ENCODE results near the gene SHB. TPM values are rescaled to one million over a fixed set of nuclear protein-coding genes. Genes with fewer than 3 reads are reported as not detected.

The SHB gene
- total RNA-seq, 2 experiments from 2014 or later, result 1.1 to 1.2 TPM

DNA sequence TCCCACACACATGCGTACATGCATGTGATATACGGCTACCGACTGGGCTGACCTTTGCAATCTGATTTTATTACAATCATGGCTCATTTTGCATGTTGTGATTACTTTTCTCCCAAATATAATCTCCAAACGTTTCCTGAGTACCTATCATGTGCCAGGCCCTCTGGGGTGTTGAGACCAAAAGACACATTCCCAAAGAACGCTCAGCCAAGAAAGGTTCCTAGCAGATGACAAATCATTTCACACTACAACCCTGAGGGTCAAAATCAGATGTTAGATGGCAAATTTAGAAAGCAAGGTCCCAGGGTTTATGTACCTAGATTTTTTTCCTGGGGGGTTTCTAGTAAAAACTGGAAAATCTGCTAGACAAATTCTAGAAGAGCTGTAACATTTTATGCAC, 132.7 kb downstream of the SHB start:
- no peak for DNase-seq
- Mint-ChIP-seq H3K27me3 (no peaks in the 10 kb centered on the region), H3K27ac (no peak overlapping the region), H3K4me3 (no peak overlapping the region), H3K9me3 (no peaks in the 10 kb centered on the region), H3K4me1 (ENCODE audit: low read depth) (no peaks in the 10 kb centered on the region), H3K36me3 (ENCODE audit: low read depth) (no peaks in the 10 kb centered on the region)
- intact Hi-C loops (cut with DNase I, micrococcal nuclease), result loop anchor here in 1 of 2 experiments (10.0 kb wide), 1 partner anchor 62 kb away; no protein-coding TSS in a partner anchor
- Histone ChIP-seq H3K4me1 (ENCODE audit: insufficient read depth, low read length) (no peaks in the 10 kb centered on the region), H3K4me3 (ENCODE audit: low read length) (no peak overlapping the region), H3K36me3 (ENCODE audit: insufficient read depth, low read length) (no peaks in the 10 kb centered on the region), H3K27me3 (ENCODE audit: control insufficient read depth in 1 of 2, insufficient read depth in 2 of 2, low read length in 2 of 2) (no peaks in the 10 kb centered on the region), H3K9me3 (ENCODE audit: control insufficient read depth in 1 of 2, insufficient read depth in 1 of 2, low read length in 2 of 2) (no peaks in the 10 kb centered on the region), H3K27ac (ENCODE audit: low read depth in 1 of 2, low read length in 2 of 2) (no peak overlapping the region)
- CTCF ChIA-PET, result no interaction called here
- TF ChIP-seq, protein P1, sequence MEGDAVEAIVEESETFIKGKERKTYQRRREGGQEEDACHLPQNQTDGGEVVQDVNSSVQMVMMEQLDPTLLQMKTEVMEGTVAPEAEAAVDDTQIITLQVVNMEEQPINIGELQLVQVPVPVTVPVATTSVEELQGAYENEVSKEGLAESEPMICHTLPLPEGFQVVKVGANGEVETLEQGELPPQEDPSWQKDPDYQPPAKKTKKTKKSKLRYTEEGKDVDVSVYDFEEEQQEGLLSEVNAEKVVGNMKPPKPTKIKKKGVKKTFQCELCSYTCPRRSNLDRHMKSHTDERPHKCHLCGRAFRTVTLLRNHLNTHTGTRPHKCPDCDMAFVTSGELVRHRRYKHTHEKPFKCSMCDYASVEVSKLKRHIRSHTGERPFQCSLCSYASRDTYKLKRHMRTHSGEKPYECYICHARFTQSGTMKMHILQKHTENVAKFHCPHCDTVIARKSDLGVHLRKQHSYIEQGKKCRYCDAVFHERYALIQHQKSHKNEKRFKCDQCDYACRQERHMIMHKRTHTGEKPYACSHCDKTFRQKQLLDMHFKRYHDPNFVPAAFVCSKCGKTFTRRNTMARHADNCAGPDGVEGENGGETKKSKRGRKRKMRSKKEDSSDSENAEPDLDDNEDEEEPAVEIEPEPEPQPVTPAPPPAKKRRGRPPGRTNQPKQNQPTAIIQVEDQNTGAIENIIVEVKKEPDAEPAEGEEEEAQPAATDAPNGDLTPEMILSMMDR (IDR thresholded peaks at IDR 0.05), result no peak
- ATAC-seq (ENCODE audit: poor library complexity), result no peak
- POLR2A ChIA-PET, result no interaction called here

DNA sequence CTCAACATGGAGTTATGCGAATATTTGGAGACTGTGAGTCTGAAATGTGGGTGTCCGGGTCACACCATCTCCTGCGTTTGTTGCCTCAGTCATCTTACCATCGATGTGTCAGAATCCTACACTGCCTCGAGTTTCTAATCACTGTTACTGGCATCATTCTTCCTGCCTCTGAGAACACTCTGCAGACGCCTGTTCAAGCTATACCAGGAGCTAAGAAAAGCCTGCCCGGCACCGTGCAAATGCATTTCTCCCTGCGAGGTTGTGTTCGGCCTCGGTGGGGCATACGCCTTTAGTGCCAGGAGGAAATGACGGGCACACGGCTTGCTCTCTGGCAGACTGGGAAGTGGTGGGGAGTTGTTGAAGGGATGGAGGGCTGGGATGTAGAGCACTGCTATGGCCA, 133.9 kb downstream of the SHB start:
- DNase-seq (no peak), ATAC-seq (ENCODE audit: poor library complexity) (no peak)
- Histone ChIP-seq H3K4me1 (ENCODE audit: insufficient read depth, low read length) (no peaks in the 10 kb centered on the region), H3K27me3 (ENCODE audit: control insufficient read depth in 1 of 2, insufficient read depth in 2 of 2, low read length in 2 of 2) (no peaks in the 10 kb centered on the region), H3K27ac (ENCODE audit: low read depth in 1 of 2, low read length in 2 of 2) (no peak overlapping the region), H3K9me3 (ENCODE audit: control insufficient read depth in 1 of 2, insufficient read depth in 1 of 2, low read length in 2 of 2) (no peaks in the 10 kb centered on the region), H3K36me3 (ENCODE audit: insufficient read depth, low read length) (no peaks in the 10 kb centered on the region), H3K4me3 (ENCODE audit: low read length) (no peak overlapping the region)
- no peaks in the 10 kb centered on the region for H3K36me3 Mint-ChIP-seq (ENCODE audit: low read depth)
- intact Hi-C loops (cut with DNase I, micrococcal nuclease), result loop anchor here in 1 of 2 experiments (10.0 kb wide), 1 partner anchor 60 kb away; no protein-coding TSS in a partner anchor
- CTCF ChIA-PET, result no interaction called here
- no peak overlapping the region for H3K4me3 Mint-ChIP-seq
- H3K9me3 Mint-ChIP-seq, result no peaks in the 10 kb centered on the region
- H3K27me3 Mint-ChIP-seq, result no peaks in the 10 kb centered on the region
- TF ChIP-seq, protein P1 (IDR thresholded peaks at IDR 0.05), result no peak
- H3K4me1 Mint-ChIP-seq (ENCODE audit: low read depth), result no peaks in the 10 kb centered on the region
- no peak overlapping the region for H3K27ac Mint-ChIP-seq
- POLR2A ChIA-PET, result no interaction called here

DNA sequence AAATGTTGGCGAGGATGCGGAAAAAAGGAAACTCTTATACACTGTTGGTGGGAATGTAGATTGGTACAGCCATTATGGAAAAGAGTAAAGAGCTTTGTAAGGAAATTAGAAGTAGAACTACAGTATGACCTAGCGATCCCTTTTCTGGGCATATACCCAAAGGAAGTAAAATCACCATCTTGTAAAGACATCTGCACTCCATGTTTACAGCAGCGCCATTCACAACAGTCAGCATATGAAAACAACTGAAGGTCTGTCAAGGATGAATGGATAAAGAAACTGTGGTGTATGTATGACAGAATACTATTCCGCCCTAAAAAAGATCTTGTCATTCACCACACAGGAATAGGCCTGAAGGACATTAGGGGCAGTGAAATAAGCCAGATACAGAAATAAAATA, 137.4 kb downstream of the SHB start:
- no peaks in the 10 kb centered on the region for H3K36me3 ChIP-seq (ENCODE audit: insufficient read depth, low read length)
- no peaks in the 10 kb centered on the region for H3K27me3 ChIP-seq (ENCODE audit: control insufficient read depth in 1 of 2, insufficient read depth in 2 of 2, low read length in 2 of 2)
- ATAC-seq (ENCODE audit: poor library complexity) (no peak), DNase-seq (no peak)
- Mint-ChIP-seq H3K9me3 (no peaks in the 10 kb centered on the region), H3K4me1 (ENCODE audit: low read depth) (no peaks in the 10 kb centered on the region), H3K36me3 (ENCODE audit: low read depth) (no peaks in the 10 kb centered on the region), H3K4me3 (no peak overlapping the region), H3K27me3 (no peaks in the 10 kb centered on the region), H3K27ac (no peak overlapping the region)
- H3K9me3 ChIP-seq (ENCODE audit: control insufficient read depth in 1 of 2, insufficient read depth in 1 of 2, low read length in 2 of 2), result no peaks in the 10 kb centered on the region
- CTCF ChIA-PET, result interaction anchor here (0.9 kb wide), 1 partner anchor 18 kb away, joined by 4 read pairs; no protein-coding TSS in a partner anchor
- intact Hi-C loops (cut with DNase I, micrococcal nuclease), result loop anchor here in 1 of 2 experiments (10.0 kb wide), 1 partner anchor 57 kb away; no protein-coding TSS in a partner anchor
- no peak overlapping the region for H3K4me3 ChIP-seq (ENCODE audit: low read length)
- H3K4me1 ChIP-seq (ENCODE audit: insufficient read depth, low read length), result no peaks in the 10 kb centered on the region
- TF ChIP-seq, protein P1 (IDR thresholded peaks at IDR 0.05), result no peak
- H3K27ac ChIP-seq (ENCODE audit: low read depth in 1 of 2, low read length in 2 of 2), result no peak overlapping the region
- POLR2A ChIA-PET, result no interaction called here
